Astrocyte of the spinal cord (primary cell): ENCODE data around the gene SLC26A9.

Experiments used
- DNase-seq: peaks from one replicate; pipeline ENCODE4 v3.0.0; 2011; ENCODE audit warnings: low read depth, low spot score
- H3K4me3 ChIP-seq: 2 replicates; pipeline ENCODE4 v1.5.1; 2011; ENCODE audit warnings: low read depth, mild to moderate bottlenecking, low read length, moderate library complexity
- in situ Hi-C: cut with HindIII; loops from 2 replicates; pipeline ENCODE4 v1.10.0; 2017; ENCODE audit warnings: low sequenced_read_pairs
- TF ChIP-seq, protein P1 (sequence below): IDR thresholded peaks from 2 replicates; pipeline ENCODE4 v1.5.1; 2012; ENCODE audit warnings: low read depth, mild to moderate bottlenecking, low read length, inconsistent platforms

Gene SLC26A9, protein sequence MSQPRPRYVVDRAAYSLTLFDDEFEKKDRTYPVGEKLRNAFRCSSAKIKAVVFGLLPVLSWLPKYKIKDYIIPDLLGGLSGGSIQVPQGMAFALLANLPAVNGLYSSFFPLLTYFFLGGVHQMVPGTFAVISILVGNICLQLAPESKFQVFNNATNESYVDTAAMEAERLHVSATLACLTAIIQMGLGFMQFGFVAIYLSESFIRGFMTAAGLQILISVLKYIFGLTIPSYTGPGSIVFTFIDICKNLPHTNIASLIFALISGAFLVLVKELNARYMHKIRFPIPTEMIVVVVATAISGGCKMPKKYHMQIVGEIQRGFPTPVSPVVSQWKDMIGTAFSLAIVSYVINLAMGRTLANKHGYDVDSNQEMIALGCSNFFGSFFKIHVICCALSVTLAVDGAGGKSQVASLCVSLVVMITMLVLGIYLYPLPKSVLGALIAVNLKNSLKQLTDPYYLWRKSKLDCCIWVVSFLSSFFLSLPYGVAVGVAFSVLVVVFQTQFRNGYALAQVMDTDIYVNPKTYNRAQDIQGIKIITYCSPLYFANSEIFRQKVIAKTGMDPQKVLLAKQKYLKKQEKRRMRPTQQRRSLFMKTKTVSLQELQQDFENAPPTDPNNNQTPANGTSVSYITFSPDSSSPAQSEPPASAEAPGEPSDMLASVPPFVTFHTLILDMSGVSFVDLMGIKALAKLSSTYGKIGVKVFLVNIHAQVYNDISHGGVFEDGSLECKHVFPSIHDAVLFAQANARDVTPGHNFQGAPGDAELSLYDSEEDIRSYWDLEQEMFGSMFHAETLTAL

DNA sequence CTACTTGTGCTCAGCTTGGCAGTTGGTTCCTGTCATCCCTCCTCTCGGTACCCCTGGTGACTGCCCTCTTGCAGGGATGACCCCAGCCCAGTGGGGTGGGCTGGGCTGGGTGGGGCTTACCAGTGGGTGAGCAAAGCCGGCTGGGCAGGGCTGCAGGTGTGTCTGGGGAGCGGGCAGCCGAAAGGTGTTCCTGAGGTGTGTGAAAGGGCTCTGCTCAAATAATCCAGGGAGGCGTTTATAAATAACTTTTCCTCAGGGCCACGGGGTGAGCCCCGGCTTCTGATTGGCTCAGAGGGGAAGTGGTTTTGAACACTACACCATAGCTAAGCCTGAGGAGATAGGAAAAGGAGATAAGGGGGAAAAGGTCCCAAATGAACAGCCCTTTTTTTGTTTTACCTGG is at the start of gene SLC26A9:
SLC26A9 (minus strand) TSS at position 212 of the 400 bp plus-strand sequence. CDS start 7,636 bp downstream, outside the sequence.
- TF ChIP-seq, protein P1, sequence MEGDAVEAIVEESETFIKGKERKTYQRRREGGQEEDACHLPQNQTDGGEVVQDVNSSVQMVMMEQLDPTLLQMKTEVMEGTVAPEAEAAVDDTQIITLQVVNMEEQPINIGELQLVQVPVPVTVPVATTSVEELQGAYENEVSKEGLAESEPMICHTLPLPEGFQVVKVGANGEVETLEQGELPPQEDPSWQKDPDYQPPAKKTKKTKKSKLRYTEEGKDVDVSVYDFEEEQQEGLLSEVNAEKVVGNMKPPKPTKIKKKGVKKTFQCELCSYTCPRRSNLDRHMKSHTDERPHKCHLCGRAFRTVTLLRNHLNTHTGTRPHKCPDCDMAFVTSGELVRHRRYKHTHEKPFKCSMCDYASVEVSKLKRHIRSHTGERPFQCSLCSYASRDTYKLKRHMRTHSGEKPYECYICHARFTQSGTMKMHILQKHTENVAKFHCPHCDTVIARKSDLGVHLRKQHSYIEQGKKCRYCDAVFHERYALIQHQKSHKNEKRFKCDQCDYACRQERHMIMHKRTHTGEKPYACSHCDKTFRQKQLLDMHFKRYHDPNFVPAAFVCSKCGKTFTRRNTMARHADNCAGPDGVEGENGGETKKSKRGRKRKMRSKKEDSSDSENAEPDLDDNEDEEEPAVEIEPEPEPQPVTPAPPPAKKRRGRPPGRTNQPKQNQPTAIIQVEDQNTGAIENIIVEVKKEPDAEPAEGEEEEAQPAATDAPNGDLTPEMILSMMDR = no peak
- no peak within 1 kb of the TSS for H3K4me3 ChIP-seq
- in situ Hi-C loops = no loop called here
- DNase-seq = no peak

DNA sequence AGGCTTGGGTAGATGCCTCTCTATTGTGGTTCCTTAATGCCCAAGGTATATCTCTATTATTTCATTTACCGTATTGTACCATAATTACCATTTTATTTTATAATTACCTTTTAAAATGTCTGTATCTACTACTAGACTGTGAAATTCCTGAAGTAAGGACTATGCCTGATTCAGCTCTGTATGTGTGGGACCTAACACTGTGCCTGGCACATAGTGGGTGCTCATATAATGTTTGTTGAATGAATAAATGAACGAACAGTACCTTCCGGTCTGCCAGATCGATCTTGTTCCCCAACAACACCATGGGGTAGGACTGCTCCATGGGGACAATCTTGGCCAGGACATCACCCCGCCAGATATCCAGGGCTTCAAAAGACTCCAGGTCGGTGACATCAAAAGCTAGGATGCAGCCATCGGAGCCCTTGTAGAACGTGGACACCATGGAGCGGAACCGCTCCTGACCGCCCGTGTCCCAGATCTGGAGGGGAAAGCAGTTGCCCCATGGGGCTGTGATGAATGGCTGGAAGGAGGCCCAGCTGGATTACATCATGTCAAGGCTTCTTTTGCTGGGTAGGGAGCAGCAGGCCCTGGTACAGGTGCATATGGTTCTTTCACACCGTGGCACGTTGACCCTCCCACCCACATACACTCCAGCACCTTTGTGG is 49.1 kb upstream of the SLC26A9 start:
- TF ChIP-seq, protein P1 = no peak
- no peak for DNase-seq
- no peak overlapping the region for H3K4me3 ChIP-seq
- in situ Hi-C loops = no loop called here

DNA sequence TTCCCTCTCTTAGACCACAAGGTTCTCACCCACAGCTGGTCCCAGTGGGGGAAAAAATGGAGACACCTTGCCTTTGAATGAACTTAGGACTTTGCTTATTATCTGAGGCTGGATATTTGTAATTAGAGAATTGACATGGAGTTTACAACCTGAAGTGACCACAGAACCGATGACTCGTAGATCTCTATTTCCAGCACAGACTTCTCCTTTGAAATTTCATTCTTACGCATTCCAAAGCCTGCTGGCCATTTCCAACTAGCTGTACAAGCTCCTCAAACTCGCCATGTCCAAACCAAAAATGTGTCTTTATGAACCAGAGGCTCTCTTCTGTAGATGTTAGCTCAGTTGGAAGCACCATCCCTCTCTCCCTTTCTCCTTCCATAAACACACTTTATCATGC is 48.0 kb upstream of the SLC26A9 start:
- peak; percentile 54 for DNase-seq
- TF ChIP-seq, protein P1 = no peak
- H3K4me3 ChIP-seq = no peak overlapping the region
- in situ Hi-C loops = no loop called here

DNA sequence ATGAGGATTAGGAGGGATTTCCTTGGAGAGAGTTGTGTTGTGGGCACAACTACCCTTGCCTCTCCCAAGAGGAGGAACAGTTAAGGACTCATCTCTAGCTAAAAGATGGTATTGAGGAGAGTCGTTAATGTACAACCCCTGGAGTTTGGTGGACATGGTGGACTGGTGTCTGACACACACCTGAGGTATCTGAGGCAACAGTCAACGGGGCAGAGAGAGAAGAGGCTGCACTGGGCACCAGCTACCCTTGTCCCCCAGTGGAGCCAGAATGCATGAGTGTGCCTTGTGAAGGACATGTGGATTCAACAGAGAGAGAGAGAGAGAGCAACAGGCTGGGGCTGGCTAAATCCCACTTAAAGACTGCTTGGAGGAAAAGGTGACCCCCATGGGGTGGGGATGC is 47.0 kb upstream of the SLC26A9 start:
- no peak overlapping the region for H3K4me3 ChIP-seq
- TF ChIP-seq, protein P1 = no peak
- in situ Hi-C loops = no loop called here
- no peak for DNase-seq

DNA sequence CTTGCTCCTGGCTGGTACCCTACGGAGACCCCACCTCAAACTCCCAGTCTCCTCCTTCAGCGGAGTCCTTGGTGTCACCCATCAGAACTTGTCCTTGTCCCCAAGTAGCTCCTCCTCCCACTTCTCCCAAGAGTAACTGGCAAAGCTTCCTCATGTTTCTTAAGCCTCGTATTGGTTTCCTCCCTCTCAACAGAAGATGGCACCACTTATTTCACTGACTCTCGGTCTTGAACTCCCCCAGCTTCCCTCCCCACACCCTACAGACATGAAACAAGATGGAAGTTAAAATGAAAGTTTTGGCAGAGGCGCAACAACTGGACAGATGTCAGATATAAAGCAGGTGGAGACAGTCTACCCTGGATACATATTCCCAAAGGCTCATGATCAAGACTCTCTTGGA is 46.5 kb upstream of the SLC26A9 start:
- TF ChIP-seq, protein P1 = no peak
- in situ Hi-C loops = no loop called here
- DNase-seq = no peak
- no peak overlapping the region for H3K4me3 ChIP-seq

DNA sequence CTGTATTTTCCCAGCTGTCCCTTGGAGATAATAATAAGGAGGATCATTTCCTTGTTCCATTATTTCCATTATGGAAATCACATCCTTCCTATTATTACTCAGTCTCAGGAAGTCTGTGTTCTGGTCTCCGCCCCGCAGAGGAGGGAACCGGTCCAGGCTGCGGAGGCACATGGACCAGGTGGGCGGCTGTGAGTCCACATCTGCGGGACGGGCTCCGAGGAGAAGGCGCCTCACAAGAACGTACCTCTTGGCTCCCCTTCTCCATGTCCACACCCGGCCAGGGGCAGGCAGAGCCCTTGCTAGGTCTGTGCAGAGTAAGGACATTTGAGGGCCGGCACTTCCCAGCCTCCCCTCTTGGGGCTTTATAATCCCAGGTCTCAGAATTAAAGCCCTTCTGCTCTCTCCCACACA is 45.3 kb upstream of the SLC26A9 start:
- no peak for DNase-seq
- TF ChIP-seq, protein P1 = no peak
- in situ Hi-C loops = no loop called here
- no peak overlapping the region for H3K4me3 ChIP-seq
